Activated naive CD4-positive, alpha-beta T cell treated with anti-CD3 and anti-CD28 coated beads, Interleukin-2, amount 50 U/mL, for 72 hours (primary cell): ENCODE results near the gene SIAH3. TPM values are rescaled to one million over a fixed set of nuclear protein-coding genes. Genes with fewer than 3 reads are reported as not detected.
"Not testable (repeated sequence)": the region's sequence is repeated elsewhere in the genome, so short reads cannot be mapped to it uniquely, and the experiment has no call there.

Source experiments
- ATAC-seq, 2 donors: fragments of 150-1000 bp; cut with Tn5 transposase; 2 replicates each; pipeline ENCODE4 v1.10.0; 2021; ENCODE audit warnings: mild to moderate bottlenecking in 2 of 2, moderate library complexity in 2 of 2
- DNase-seq, 2 donors: peaks; one replicate each; pipeline ENCODE4 v3.0.0; 2021 to 2022; ENCODE audit warnings: low spot score in 2 of 2
- H3K27ac Mint-ChIP-seq, 2 donors: one replicate each; pipeline ENCODE4 v1.8.0; 2022; ENCODE audit warnings: mild to moderate bottlenecking in 2 of 2, mixed read lengths in 2 of 2
- H3K36me3 Mint-ChIP-seq, 2 donors: one replicate each; pipeline ENCODE4 v1.8.0; 2022; ENCODE audit warnings: mixed read lengths in 2 of 2
- H3K9me3 Mint-ChIP-seq, 2 donors: one replicate each; pipeline ENCODE4 v1.8.0; 2022; ENCODE audit warnings: mixed read lengths in 2 of 2
- total RNA-seq, 2 donors: library from RNA; stranded (reverse); gene quantifications; one replicate each; pipeline ENCODE4 v1.2.3, GENCODE V29; 2022

SIAH3 gene
- total RNA-seq, 2 donors from 2014 or later = 0.02 to 0.31 TPM

DNA sequence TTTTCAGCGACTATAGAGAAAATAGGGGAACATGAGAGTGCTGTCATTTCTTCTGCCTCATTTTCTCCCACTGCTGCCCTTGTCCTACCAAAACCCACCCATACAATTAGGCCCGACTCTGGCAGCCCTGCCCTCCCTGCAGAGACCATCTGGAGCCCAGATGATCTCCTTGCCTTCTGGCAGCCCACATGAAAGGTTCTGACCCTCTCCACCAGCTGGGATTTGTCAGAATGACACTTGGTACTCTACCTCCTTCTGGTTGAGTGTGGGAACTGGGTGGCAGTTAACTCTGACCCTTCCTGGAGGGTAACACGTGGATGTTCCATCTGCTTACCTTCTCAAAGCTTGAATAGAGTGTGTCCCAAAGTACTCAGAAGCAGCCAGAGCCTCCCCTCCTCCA lies 21.0 kb upstream of the SIAH3 start:
- Mint-ChIP-seq H3K36me3 (no peaks in the 10 kb centered on the region), H3K9me3 (no peaks in the 10 kb centered on the region), H3K27ac (no peak overlapping the region)
- ATAC-seq (no peak), DNase-seq (no peak)

DNA sequence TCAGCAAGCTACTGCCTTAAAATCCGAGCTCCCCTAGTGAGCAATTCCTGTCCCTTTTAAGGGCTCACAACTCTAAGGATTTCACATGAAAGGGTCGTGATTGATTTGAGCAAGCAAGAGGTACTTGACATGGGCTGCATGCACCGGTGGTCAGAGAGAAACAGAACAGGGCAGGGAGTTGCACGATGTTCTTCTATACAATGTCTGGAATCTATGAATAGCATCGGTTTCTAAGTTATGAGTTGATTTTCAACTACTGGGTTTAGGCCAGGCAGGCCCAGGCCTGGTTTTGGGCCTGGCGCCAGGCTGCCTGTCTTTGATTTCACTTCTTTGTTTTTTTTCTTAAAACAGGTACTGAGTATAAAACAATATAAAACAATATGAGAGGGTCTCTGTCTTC lies 19.6 kb upstream of the SIAH3 start:
- not testable (repeated sequence) for H3K9me3 Mint-ChIP-seq, H3K27ac Mint-ChIP-seq, H3K36me3 Mint-ChIP-seq, DNase-seq, ATAC-seq

GRCh38 chr13:45870232-45870631 lies 18.7 kb upstream of the SIAH3 start:
- no peaks in the 10 kb centered on the region for H3K9me3 Mint-ChIP-seq
- H3K36me3 Mint-ChIP-seq = no peaks in the 10 kb centered on the region
- H3K27ac Mint-ChIP-seq = no peak overlapping the region
- no peak for DNase-seq
- no peak for ATAC-seq

DNA sequence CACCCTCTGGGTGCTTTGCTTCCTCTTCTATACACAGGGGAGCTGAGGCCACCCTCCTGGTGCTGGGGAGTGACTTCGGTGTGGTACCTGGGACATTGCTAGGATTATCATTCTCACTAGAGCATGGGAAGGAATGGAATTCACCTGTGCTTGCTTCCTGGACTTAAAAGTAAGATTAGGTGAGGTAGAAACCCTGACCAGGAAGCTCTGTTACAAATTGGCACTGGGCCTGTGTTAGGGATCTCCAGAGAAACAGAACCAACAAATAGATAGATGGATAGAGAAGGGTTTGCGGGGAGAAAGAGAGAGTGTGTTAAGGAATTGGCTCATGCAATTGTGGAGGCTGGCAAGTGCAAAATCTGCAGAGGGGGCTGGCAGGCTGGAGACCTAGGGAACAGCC lies 13.9 kb upstream of the SIAH3 start:
- no peaks in the 10 kb centered on the region for H3K9me3 Mint-ChIP-seq
- no peaks in the 10 kb centered on the region for H3K36me3 Mint-ChIP-seq
- ATAC-seq = no peak
- H3K27ac Mint-ChIP-seq = no peak overlapping the region
- DNase-seq = no peak

DNA sequence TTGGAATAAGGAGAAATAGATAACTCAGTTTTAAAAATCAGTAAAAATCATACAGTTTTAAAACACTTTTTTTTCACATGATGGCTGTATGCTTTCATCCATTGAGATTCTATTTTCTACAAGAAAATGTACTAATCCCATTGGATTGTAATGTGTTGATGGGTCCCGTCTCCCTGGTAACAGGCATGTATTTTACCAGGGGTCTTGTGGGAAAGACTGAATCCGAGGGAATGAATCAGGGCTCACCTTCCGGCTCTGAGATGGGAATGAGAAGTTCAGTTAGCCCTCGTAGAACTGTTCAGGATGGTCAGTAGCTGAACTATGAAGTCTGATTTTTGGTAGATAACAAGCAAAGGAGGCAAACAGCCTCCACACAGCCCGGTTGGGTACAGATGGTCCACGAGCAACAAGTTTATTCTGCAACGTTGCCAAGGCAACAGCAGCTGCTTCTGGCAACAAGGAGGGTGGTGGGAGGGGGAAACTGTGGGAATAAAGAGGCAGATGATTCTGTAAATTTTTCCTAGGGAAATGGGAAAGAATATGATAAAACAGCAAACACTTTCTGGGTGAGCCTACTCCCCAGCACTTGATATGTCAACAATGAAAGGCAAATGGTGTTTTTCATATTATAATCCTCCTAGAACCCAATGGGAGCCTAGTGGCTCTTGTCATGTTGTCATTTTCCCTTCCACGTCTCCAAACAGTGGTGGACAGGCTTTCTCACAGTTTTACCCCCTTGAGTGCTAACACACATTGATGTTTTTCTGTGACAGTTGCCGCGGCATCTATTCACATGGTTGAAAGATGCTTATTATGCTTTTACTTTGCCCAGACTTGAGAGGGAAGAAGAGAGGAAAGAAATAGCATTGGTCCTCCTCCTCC lies 12.4 kb upstream of the SIAH3 start:
- H3K9me3 Mint-ChIP-seq = no peaks in the 10 kb centered on the region
- DNase-seq = no peak
- H3K36me3 Mint-ChIP-seq = no peaks in the 10 kb centered on the region
- no peak overlapping the region for H3K27ac Mint-ChIP-seq
- no peak for ATAC-seq

- Mint-ChIP-seq H3K27ac (no peak overlapping the region), H3K9me3 (no peaks in the 10 kb centered on the region), H3K36me3 (no peaks in the 10 kb centered on the region)
- DNase-seq = no peak
- ATAC-seq = no peak
These were observed 9.8 kb upstream of the SIAH3 start for GRCh38 chr13:45861322-45861721.

- no peak for DNase-seq
- no peaks in the 10 kb centered on the region for H3K36me3 Mint-ChIP-seq
- ATAC-seq = no peak
- H3K27ac Mint-ChIP-seq = no peak overlapping the region
- no peaks in the 10 kb centered on the region for H3K9me3 Mint-ChIP-seq
These were observed 8.7 kb upstream of the SIAH3 start for GRCh38 chr13:45860240-45860639.

- Mint-ChIP-seq H3K36me3 (no peaks in the 10 kb centered on the region), H3K27ac (no peak overlapping the region)
- ATAC-seq = no peak
These were observed 8.2 kb upstream of the SIAH3 start for GRCh38 chr13:45859705-45860104.

GRCh38 chr13:45852494-45852893 lies 941 bp upstream of the SIAH3 start:
- ATAC-seq (no peak), DNase-seq (no peak)
- Mint-ChIP-seq H3K27ac (no peak overlapping the region), H3K36me3 (no peaks in the 10 kb centered on the region), H3K9me3 (peaks cover 5% of the 10 kb centered on the region in 2 donors)

More at GRCh38 chr13:45859705-45860104, 8.2 kb upstream of the SIAH3 start:
- no peak for DNase-seq
- H3K9me3 Mint-ChIP-seq = peaks cover 0 to 2% of the 10 kb centered on the region in 2 donors

DNA sequence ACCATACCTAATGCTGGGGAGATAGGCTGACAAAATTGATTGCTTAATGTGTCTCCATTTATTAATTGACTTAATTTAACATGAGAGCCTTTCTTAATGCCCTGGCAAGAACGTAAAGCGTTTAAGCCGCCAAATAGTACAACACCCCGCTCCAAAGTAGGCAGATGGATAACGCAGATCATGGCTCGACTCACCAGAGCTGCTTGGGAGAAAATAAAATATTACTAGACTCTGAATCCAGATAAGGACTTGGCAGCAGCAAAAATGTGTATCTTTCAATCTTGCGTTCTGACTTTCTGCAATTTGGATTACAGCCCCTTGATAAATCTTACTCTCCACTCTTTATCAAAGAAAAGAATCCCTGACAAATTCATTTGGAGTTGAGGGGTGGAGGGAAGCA lies 403 bp upstream of the SIAH3 start:
- H3K36me3 Mint-ChIP-seq = no peaks in the 10 kb centered on the region
- no peak for DNase-seq
- H3K9me3 Mint-ChIP-seq = peaks cover 5% of the 10 kb centered on the region in 2 donors
- no peak for ATAC-seq
- no peak overlapping the region for H3K27ac Mint-ChIP-seq

- no peaks in the 10 kb centered on the region for H3K36me3 Mint-ChIP-seq
- ATAC-seq (peak in 1 of 2 donors; percentile 5), DNase-seq (no peak)
- no peak overlapping the region for H3K27ac Mint-ChIP-seq
- peaks cover 5% of the 10 kb centered on the region in 2 donors for H3K9me3 Mint-ChIP-seq
These were observed 1.4 kb downstream of the SIAH3 start for GRCh38 chr13:45850027-45850613.

GRCh38 chr13:45849408-45849807 lies 2.1 kb downstream of the SIAH3 start:
- no peaks in the 10 kb centered on the region for H3K36me3 Mint-ChIP-seq
- peaks cover 0 to 5% of the 10 kb centered on the region in 2 donors for H3K9me3 Mint-ChIP-seq
- H3K27ac Mint-ChIP-seq = no peak overlapping the region
- ATAC-seq (no peak), DNase-seq (no peak)

DNA sequence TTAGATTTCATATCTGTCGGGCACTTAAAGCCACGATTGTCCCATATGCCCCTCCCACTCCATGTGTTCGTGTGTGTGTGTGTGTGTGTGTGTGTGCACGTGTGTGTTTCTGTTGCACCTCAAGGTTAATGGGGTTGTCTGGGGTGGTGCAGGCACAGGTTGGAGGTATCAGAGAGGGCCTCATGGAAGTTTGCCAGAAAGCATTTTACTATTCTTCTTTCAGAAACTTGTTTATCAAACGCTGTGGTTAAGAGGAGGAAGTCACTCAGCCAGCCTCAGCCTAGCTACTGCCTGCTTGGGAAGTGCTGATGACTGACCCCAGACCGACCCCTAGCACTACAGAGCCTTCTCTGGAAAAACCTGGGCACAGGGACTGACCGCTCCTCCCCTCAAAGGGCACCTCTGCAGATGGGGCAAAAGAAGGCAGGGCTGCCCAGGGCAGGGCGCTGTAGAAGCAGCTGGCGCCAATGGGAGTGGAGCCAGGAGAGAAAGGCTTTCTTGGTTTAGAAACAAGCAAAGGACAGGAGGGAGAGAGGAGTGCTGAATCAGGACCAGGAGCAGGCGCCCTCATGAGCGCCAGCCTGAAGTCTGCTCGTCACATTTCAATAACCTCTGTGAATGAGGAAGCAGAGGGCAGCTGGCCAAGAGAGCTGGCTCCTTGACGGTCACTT lies 3.9 kb downstream of the SIAH3 start:
- peak in 1 of 2 donors; percentile 20 for DNase-seq
- Mint-ChIP-seq H3K9me3 (no peaks in the 10 kb centered on the region), H3K27ac (peak overlapping the region; percentile 38 to 72), H3K36me3 (no peaks in the 10 kb centered on the region)
- peak; percentile 43 to 52 for ATAC-seq

DNA sequence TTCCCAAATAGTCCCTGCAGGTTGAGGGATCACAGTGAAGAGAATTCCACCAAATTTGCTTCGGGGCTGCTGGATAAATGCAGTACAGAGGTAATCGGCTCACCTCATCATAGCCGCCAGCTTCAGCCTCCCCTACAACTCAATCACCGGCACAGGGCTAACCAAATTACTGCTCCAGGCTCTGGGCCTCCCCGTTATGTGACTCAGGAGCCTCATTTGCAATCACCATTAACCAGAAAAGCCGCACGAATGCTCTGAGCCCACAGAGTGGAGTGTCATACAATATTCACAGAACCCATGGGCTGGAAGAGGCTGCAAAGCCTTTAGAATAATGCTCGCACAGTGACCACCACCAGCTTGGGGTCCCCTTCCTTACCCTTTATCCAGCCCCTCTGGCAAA lies 4.9 kb downstream of the SIAH3 start:
- Mint-ChIP-seq H3K9me3 (no peaks in the 10 kb centered on the region), H3K36me3 (no peaks in the 10 kb centered on the region), H3K27ac (peak overlapping the region in 1 of 2 donors; percentile 53)
- ATAC-seq (no peak), DNase-seq (no peak)

GRCh38 chr13:45838171-45838745 lies 13.3 kb downstream of the SIAH3 start:
- Mint-ChIP-seq H3K36me3 (no peaks in the 10 kb centered on the region), H3K9me3 (no peaks in the 10 kb centered on the region), H3K27ac (no peak overlapping the region)
- ATAC-seq (no peak), DNase-seq (no peak)

GRCh38 chr13:45837111-45837510 lies 14.4 kb downstream of the SIAH3 start:
- Mint-ChIP-seq H3K36me3 (no peaks in the 10 kb centered on the region), H3K9me3 (no peaks in the 10 kb centered on the region), H3K27ac (peak overlapping the region in 1 of 2 donors; percentile 52)
- no peak for DNase-seq
- no peak for ATAC-seq

- Mint-ChIP-seq H3K36me3 (no peaks in the 10 kb centered on the region), H3K9me3 (no peaks in the 10 kb centered on the region), H3K27ac (no peak overlapping the region)
- no peak for ATAC-seq
- DNase-seq = no peak
These were observed 17.1 kb downstream of the SIAH3 start for GRCh38 chr13:45834411-45834994.
